CD4-positive, alpha-beta T cell (primary cell): ENCODE measurements around the gene CROCC2. TPM values are rescaled to one million over a fixed set of nuclear protein-coding genes. Genes with fewer than 3 reads are reported as not detected.
A peak's percentile ranks its signal among the peaks of the same experiment; 100 is the strongest.

Experiments used
- ATAC-seq: fragments of 200-7000 bp; cut with Tn5 transposase; one replicate; pipeline ENCODE4 v1.10.0; 2022; ENCODE audit warnings: mild to moderate bottlenecking; ENCODE audit not compliant: poor library complexity
- CTCF ChIA-PET: fragments of 350-600 bp; sonication (Branson Sonifier 250); formaldehyde crosslinking; loops from one replicate; lab custom pipeline; 2021; ENCODE audit warnings: antibody characterized with exemption, inconsistent platforms; lab: Charles Lee
- POLR2A ChIA-PET: fragments of 350-600 bp; sonication (Branson Sonifier 250); formaldehyde crosslinking; loops from one replicate; lab custom pipeline; 2021; ENCODE audit warnings: antibody characterized with exemption, inconsistent platforms; lab: Charles Lee
- DNase-seq, 14 experiments: peaks; one replicate each; pipeline ENCODE4 v3.0.0-alpha.2; 2013 to 2020; ENCODE audit warnings: mixed read lengths in 2 of 14
- H3K27ac ChIP-seq, 2 donors: one replicate each; pipeline versions ENCODE4 v1.5.1 to v1.7.0; 2013; ENCODE audit warnings: low read length in 2 of 2, low read depth in 1 of 2, mild to moderate bottlenecking in 1 of 2
- H3K27me3 ChIP-seq, 2 experiments: 1 replicate in 1 of 2; 2 replicates in 1 of 2; pipeline versions ENCODE4 v1.6.1 to v1.7.0; 2013; ENCODE audit warnings: low read length in 2 of 2, control low read depth in 1 of 2, mild to moderate bottlenecking in 1 of 2, moderate library complexity in 1 of 2; ENCODE audit not compliant: insufficient read depth in 2 of 2, control insufficient read depth in 1 of 2
- H3K36me3 ChIP-seq: one replicate; pipeline ENCODE4 v1.6.1; 2013; ENCODE audit warnings: low read length, control low read depth; ENCODE audit not compliant: insufficient read depth
- H3K4me1 ChIP-seq: one replicate; pipeline ENCODE4 v1.6.1; 2013; ENCODE audit warnings: low read length, control low read depth; ENCODE audit not compliant: insufficient read depth
- H3K4me3 ChIP-seq: one replicate; pipeline ENCODE4 v1.5.1; 2013; ENCODE audit warnings: mild to moderate bottlenecking, low read length, moderate library complexity
- H3K9me3 ChIP-seq, 2 experiments: 1 replicate in 1 of 2; 2 replicates in 1 of 2; pipeline versions ENCODE4 v1.6.1 to v1.7.0; 2013; ENCODE audit warnings: low read length in 2 of 2, mild to moderate bottlenecking in 2 of 2, control low read depth in 1 of 2, moderate library complexity in 1 of 2; ENCODE audit not compliant: control insufficient read depth in 1 of 2, insufficient read depth in 1 of 2
- H3K27ac Mint-ChIP-seq: one replicate; pipeline ENCODE4 v1.8.0; 2020; ENCODE audit warnings: mixed read lengths
- H3K27me3 Mint-ChIP-seq: one replicate; pipeline ENCODE4 v1.8.0; 2021; ENCODE audit warnings: mixed read lengths
- H3K36me3 Mint-ChIP-seq: one replicate; pipeline ENCODE4 v1.8.0; 2021; ENCODE audit warnings: low read depth, mixed read lengths
- H3K4me1 Mint-ChIP-seq: one replicate; pipeline ENCODE4 v1.8.0; 2021; ENCODE audit warnings: low read depth, mixed read lengths
- H3K4me3 Mint-ChIP-seq: one replicate; pipeline ENCODE4 v1.8.0; 2020; ENCODE audit warnings: mild to moderate bottlenecking, mixed read lengths
- H3K9me3 Mint-ChIP-seq: one replicate; pipeline ENCODE4 v1.8.0; 2020; ENCODE audit warnings: mixed read lengths
- intact Hi-C, 2 experiments: fragments of 100-400 bp; cut with DNase I in 1 of 2; cut with micrococcal nuclease in 1 of 2; formaldehyde crosslinking; loops; one replicate each; pipeline versions ENCODE4 v1.15.1 to v1.9.0; 2023 to 2025; cut with DNase I, micrococcal nuclease
- total RNA-seq, 174 experiments: library from RNA in 2 of 174; stranded (reverse) in 2 of 174; gene quantifications; one replicate each; pipeline ENCODE4 v1.2.3 and lab custom pipeline; 2021 to 2026
- TF ChIP-seq, protein P1 (sequence below): fragments of 200-600 bp; IDR thresholded peaks from one replicate; pipeline ENCODE4 v1.8.0; 2022; ENCODE audit warnings: antibody characterized with exemption, mild to moderate bottlenecking

The CROCC2 gene
- total RNA-seq, 2 experiments from 2014 or later: not detected

DNA sequence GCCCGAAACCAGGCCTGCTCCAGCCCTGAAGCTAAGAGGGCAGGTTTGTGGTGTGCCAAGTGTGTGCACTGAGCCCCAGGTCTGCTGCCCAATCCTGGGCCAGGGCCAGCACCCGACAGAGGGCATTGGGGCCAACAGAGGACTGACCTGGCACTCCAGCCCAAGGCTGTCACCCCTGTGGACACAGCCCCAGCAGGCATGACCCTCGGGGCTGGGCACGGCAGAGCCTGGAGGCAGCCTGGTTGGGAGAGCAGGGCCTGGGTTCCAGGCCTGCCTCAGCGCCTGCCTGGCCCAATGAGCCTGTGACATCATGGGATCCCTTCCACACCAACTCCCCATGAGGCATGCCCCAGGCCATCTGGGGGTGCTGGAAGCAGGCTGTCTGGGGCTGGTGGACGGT is 81.5 kb downstream of the CROCC2 start:
- Histone ChIP-seq H3K36me3 (no peaks in the 10 kb centered on the region), H3K27ac (no peak overlapping the region), H3K4me3 (no peak overlapping the region), H3K27me3 (no peaks in the 10 kb centered on the region), H3K4me1 (peaks cover 6% of the 10 kb centered on the region), H3K9me3 (no peaks in the 10 kb centered on the region)
- DNase-seq (no peak), ATAC-seq (no peak)
- no peak overlapping the region for H3K4me3 Mint-ChIP-seq
- intact Hi-C loops: no loop called here
- CTCF ChIA-PET: no interaction called here
- H3K4me1 Mint-ChIP-seq: no peaks in the 10 kb centered on the region
- H3K27me3 Mint-ChIP-seq: no peaks in the 10 kb centered on the region
- POLR2A ChIA-PET: no interaction called here
- H3K9me3 Mint-ChIP-seq: no peaks in the 10 kb centered on the region
- TF ChIP-seq, protein P1, sequence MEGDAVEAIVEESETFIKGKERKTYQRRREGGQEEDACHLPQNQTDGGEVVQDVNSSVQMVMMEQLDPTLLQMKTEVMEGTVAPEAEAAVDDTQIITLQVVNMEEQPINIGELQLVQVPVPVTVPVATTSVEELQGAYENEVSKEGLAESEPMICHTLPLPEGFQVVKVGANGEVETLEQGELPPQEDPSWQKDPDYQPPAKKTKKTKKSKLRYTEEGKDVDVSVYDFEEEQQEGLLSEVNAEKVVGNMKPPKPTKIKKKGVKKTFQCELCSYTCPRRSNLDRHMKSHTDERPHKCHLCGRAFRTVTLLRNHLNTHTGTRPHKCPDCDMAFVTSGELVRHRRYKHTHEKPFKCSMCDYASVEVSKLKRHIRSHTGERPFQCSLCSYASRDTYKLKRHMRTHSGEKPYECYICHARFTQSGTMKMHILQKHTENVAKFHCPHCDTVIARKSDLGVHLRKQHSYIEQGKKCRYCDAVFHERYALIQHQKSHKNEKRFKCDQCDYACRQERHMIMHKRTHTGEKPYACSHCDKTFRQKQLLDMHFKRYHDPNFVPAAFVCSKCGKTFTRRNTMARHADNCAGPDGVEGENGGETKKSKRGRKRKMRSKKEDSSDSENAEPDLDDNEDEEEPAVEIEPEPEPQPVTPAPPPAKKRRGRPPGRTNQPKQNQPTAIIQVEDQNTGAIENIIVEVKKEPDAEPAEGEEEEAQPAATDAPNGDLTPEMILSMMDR: no peak
- no peak overlapping the region for H3K27ac Mint-ChIP-seq
- H3K36me3 Mint-ChIP-seq: no peaks in the 10 kb centered on the region

DNA sequence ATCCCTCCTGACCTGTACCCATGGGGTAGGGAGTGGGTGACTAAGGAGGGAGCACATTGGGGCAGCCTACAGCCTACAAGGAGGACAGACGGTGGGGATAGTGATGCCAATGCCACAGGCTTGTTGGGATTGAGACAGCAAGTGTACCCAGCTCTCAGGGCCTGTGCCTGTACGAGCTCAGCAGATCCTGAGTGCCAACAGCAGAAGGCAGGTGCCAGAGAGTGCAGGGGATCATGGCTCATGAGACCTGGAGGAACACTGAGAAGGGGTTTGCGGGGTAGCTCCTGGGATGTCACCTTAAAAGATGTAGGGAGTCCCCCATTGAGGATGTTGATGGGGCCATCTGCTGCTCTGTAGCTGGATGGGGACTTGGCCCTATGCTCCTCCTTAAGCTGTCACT is 82.0 kb downstream of the CROCC2 start:
- Mint-ChIP-seq H3K4me3 (no peak overlapping the region), H3K27ac (no peak overlapping the region), H3K9me3 (no peaks in the 10 kb centered on the region), H3K27me3 (no peaks in the 10 kb centered on the region), H3K36me3 (no peaks in the 10 kb centered on the region), H3K4me1 (no peaks in the 10 kb centered on the region)
- H3K27ac ChIP-seq: no peak overlapping the region
- H3K9me3 ChIP-seq: no peaks in the 10 kb centered on the region
- ChIA-PET CTCF (no interaction called here), POLR2A (no interaction called here)
- H3K4me1 ChIP-seq: peaks cover 6% of the 10 kb centered on the region
- H3K36me3 ChIP-seq: no peaks in the 10 kb centered on the region
- DNase-seq (no peak), ATAC-seq (no peak)
- TF ChIP-seq, protein P1: no peak
- intact Hi-C loops: no loop called here
- no peaks in the 10 kb centered on the region for H3K27me3 ChIP-seq
- no peak overlapping the region for H3K4me3 ChIP-seq

DNA sequence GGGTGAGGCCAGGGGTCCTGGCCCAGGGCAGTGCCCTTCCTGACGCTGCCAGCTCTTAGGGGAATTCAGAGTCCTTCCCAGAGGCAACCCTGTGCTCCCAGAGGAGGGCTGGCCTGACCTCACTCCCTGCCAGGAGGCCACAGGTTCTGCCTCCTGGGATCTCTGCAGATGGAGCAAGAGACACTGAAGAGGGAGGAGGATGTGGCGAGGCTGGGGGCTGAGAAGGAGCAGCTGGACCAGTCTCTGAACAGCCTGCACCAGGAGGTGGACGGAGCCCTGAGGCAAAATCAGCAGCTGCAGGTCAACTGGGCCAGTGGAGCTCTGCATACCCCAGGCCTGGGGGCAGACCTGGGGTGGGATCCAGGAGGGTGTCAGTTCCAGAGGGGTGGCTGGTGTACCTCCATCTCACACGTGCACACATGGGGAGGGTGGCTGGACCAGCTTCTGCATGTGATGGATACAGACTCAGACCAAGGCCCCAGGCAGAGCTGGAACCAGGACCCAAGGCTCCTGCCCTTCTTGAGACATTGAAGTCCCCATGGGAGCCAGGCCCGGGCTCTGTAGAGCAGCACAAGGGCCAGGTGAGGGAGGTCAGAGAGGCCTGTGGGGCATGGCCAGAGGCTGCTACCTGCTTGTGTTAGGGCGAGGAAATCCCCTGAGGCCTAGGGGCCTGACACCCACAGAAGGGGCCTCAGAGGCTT is 82.6 kb downstream of the CROCC2 start:
- ATAC-seq: no peak
- Histone ChIP-seq H3K27me3 (peaks cover 0 to 3% of the 10 kb centered on the region in 2 experiments), H3K36me3 (no peaks in the 10 kb centered on the region), H3K27ac (no peak overlapping the region), H3K9me3 (no peaks in the 10 kb centered on the region), H3K4me1 (peaks cover under 1% of the 10 kb centered on the region), H3K4me3 (no peak overlapping the region)
- Mint-ChIP-seq H3K36me3 (no peaks in the 10 kb centered on the region), H3K4me3 (no peak overlapping the region), H3K4me1 (no peaks in the 10 kb centered on the region), H3K9me3 (no peaks in the 10 kb centered on the region), H3K27me3 (no peaks in the 10 kb centered on the region), H3K27ac (no peak overlapping the region)
- ChIA-PET CTCF (interaction anchor here (1.1 kb wide), 1 partner anchor 74 kb away, joined by 3 read pairs; no protein-coding TSS in a partner anchor), POLR2A (no interaction called here)
- intact Hi-C loops: no loop called here
- TF ChIP-seq, protein P1: no peak
- peak in 1 of 14 experiments; percentile 5 for DNase-seq
